A673 (cell line): Measurements from ENCODE around the gene HACD2. TPM values are rescaled to one million over a fixed set of nuclear protein-coding genes. Genes with fewer than 3 reads are reported as not detected.

Experiments
- BruUV-seq: library from RNA; stranded (reverse); fragments of 400-500 nt; replicated peaks from 2 replicates; lab custom pipeline; 2021; lab: Mats Ljungman, UMichigan
- CTCF ChIA-PET: fragments of 300-600 bp; sonication (Branson Sonifier 250); formaldehyde crosslinking; loops from one replicate; lab custom pipeline; 2022; ENCODE audit warnings: antibody characterized with exemption; lab: Charles Lee
- POLR2A ChIA-PET: fragments of 300-600 bp; sonication (Branson Sonifier 250); formaldehyde crosslinking; loops from one replicate; lab custom pipeline; 2022; ENCODE audit warnings: antibody characterized with exemption; ENCODE audit not compliant: low non-redundant PET; lab: Charles Lee
- DNase-seq: peaks from one replicate; pipeline ENCODE4 v3.0.0-alpha.2; 2015; ENCODE audit warnings: low spot score
- H3K27ac ChIP-seq: fragments of 200-600 bp; sonication (generic); 2 replicates; pipeline ENCODE4 v1.5.1; 2016; ENCODE audit warnings: mixed run types, low read depth, mild to moderate bottlenecking, mixed read lengths, antibody characterized with exemption, low read length; ENCODE audit not compliant: poor library complexity, severe bottlenecking
- H3K27me3 ChIP-seq: fragments of 200-600 bp; sonication (generic); replicated peaks from 2 replicates; pipeline ENCODE4 v1.6.1; 2017; ENCODE audit warnings: mixed run types, low read depth, mild to moderate bottlenecking, mixed read lengths, antibody characterized with exemption, low read length; ENCODE audit not compliant: insufficient read depth, poor library complexity
- H3K36me3 ChIP-seq: fragments of 200-600 bp; sonication (generic); 2 replicates; pipeline ENCODE4 v1.6.1; 2016; ENCODE audit warnings: mixed run types, mild to moderate bottlenecking, mixed read lengths, antibody characterized with exemption, low read length; ENCODE audit not compliant: insufficient read depth, poor library complexity, severe bottlenecking
- H3K4me1 ChIP-seq: fragments of 200-600 bp; sonication (generic); 2 replicates; pipeline ENCODE4 v1.6.1; 2017; ENCODE audit warnings: mixed run types, mild to moderate bottlenecking, mixed read lengths, antibody characterized with exemption, low read length; ENCODE audit not compliant: insufficient read depth, poor library complexity, severe bottlenecking
- H3K4me3 ChIP-seq: fragments of 200-600 bp; sonication (generic); 2 replicates; pipeline ENCODE4 v1.5.1; 2016; ENCODE audit warnings: low read depth, mixed run types, mild to moderate bottlenecking, mixed read lengths, low read length; ENCODE audit not compliant: poor library complexity, severe bottlenecking
- H3K9me3 ChIP-seq: fragments of 200-600 bp; sonication (generic); 2 replicates; pipeline ENCODE4 v1.6.1; 2016; ENCODE audit warnings: mixed run types, low read depth, mild to moderate bottlenecking, mixed read lengths, antibody characterized with exemption, low read length; ENCODE audit not compliant: poor library complexity, severe bottlenecking
- EZH2 ChIP-seq: fragments of 200-600 bp; sonication (generic); IDR thresholded peaks from 2 replicates; pipeline ENCODE4 v1.6.1; 2017; ENCODE audit warnings: borderline replicate concordance, low read depth, mild to moderate bottlenecking, mixed read lengths, antibody characterized with exemption, low read length; ENCODE audit not compliant: poor library complexity, severe bottlenecking
- intact Hi-C: fragments of 100-400 bp; cut with micrococcal nuclease; formaldehyde crosslinking; loops from one replicate; pipeline ENCODE4 v1.10.0; 2022; ENCODE audit not compliant: unreplicated experiment
- total RNA-seq: library from RNA; stranded (reverse); gene quantifications from 2 replicates; pipeline ENCODE4 v1.2.3, GENCODE V29; 2021
- TF ChIP-seq, protein P1 (sequence below): fragments of 300-800, 200-600 bp; sonication (generic); conservative IDR thresholded peaks from 2 replicates; pipeline ENCODE4 v1.5.1; 2017; ENCODE audit warnings: low read depth, mild to moderate bottlenecking, antibody characterized with exemption, low read length, moderate library complexity, mixed read lengths

Gene HACD2
- total RNA-seq, 1 experiment from 2014 or later: 49.3 TPM

DNA sequence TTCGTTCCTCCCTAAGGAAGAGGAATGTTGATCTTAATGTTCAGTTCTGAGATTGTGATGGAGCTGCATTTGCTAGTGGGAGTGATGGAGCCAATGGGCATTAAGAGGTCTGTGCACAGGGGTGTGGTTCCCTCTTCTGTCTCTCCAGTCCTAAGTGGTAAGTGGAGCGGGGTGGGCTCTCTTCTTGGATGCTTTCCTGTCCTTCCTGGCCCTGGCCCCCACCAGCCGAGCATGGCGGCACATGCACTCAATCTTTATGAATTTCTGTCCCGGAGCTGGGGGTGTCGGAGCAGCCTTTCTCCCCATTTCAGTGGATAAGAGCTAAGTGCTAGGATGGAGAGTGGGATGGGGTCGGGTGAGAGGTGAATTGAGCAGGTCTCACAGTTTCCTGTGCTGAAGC is 98.4 kb downstream of the HACD2 start:
- Histone ChIP-seq H3K9me3 (no peaks in the 10 kb centered on the region), H3K27me3 (no peaks in the 10 kb centered on the region), H3K36me3 (no peaks in the 10 kb centered on the region), H3K4me1 (no peaks in the 10 kb centered on the region), H3K4me3 (no peak overlapping the region), H3K27ac (no peak overlapping the region)
- ChIA-PET CTCF (no interaction called here), POLR2A (no interaction called here)
- no peak for TF ChIP-seq EZH2
- TF ChIP-seq, protein P1, sequence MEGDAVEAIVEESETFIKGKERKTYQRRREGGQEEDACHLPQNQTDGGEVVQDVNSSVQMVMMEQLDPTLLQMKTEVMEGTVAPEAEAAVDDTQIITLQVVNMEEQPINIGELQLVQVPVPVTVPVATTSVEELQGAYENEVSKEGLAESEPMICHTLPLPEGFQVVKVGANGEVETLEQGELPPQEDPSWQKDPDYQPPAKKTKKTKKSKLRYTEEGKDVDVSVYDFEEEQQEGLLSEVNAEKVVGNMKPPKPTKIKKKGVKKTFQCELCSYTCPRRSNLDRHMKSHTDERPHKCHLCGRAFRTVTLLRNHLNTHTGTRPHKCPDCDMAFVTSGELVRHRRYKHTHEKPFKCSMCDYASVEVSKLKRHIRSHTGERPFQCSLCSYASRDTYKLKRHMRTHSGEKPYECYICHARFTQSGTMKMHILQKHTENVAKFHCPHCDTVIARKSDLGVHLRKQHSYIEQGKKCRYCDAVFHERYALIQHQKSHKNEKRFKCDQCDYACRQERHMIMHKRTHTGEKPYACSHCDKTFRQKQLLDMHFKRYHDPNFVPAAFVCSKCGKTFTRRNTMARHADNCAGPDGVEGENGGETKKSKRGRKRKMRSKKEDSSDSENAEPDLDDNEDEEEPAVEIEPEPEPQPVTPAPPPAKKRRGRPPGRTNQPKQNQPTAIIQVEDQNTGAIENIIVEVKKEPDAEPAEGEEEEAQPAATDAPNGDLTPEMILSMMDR: no peak
- DNase-seq: no peak
- no TSS peak for BruUV-seq
- intact Hi-C loops: no loop called here

DNA sequence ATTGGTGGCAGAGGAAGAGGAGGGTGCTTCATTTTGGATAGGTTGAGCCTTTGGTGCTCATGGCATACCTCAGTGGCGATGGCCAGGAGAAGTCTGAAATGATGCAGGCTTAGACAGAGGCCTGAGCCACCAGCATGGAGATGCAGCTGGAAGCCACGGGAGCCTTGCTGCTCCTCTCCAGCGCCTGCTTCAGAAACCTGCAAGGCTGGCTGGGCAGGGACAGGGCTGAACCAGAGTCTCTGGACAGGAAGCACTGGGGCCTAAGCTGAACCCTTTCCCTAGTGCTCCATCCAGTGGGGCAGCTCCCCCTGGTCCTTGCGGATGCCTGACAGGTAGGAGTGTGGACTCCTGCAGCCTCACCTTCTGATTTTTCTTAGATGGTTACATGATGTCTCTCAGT is 99.3 kb downstream of the HACD2 start:
- CTCF ChIA-PET: no interaction called here
- POLR2A ChIA-PET: no interaction called here

DNA sequence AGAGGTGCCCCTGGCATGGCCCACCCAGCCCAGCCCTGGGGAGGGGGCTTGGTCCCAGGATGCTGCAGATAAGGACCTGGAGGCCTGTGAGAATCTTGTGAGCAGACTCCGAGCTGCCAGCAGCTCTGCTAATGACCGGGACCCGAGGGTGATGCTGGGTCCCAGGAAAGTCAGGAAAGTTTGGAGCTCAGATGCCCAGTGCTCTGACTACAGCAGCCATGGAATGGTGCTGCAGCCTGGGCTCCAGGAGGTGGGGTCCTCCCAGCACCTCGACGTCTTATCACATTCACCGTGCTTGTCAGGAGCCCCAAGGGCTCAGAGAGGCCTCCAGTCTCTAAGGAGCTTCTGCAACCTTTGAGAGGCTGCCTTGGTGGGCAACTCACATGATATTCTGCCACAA is 101.7 kb downstream of the HACD2 start:
- Histone ChIP-seq H3K4me1 (no peaks in the 10 kb centered on the region), H3K27me3 (no peaks in the 10 kb centered on the region), H3K4me3 (no peak overlapping the region), H3K27ac (no peak overlapping the region), H3K36me3 (no peaks in the 10 kb centered on the region), H3K9me3 (no peaks in the 10 kb centered on the region)
- no peak for TF ChIP-seq EZH2
- TF ChIP-seq, protein P1: no peak
- ChIA-PET POLR2A (no interaction called here), CTCF (interaction anchor here (0.7 kb wide), 1 partner anchor 431 kb away, joined by 5 read pairs; no protein-coding TSS in a partner anchor)
- no peak for DNase-seq
- no TSS peak for BruUV-seq
- intact Hi-C loops: no loop called here

More for the DNA sequence above, 99.3 kb downstream of the HACD2 start:
- intact Hi-C loops: no loop called here
- no peak overlapping the region for H3K27ac ChIP-seq
- H3K36me3 ChIP-seq: no peaks in the 10 kb centered on the region
- H3K9me3 ChIP-seq: no peaks in the 10 kb centered on the region
- TF ChIP-seq, protein P1: no peak
- TF ChIP-seq EZH2: no peak
- no TSS peak for BruUV-seq
- no peak overlapping the region for H3K4me3 ChIP-seq
- no peaks in the 10 kb centered on the region for H3K27me3 ChIP-seq
- no peaks in the 10 kb centered on the region for H3K4me1 ChIP-seq
- no peak for DNase-seq
